K562 (cell line): ENCODE results near the gene TXLNA.

Experiments used
- CTCF ChIP-seq, 3 experiments: IDR thresholded peaks in 2 of 3; conservative IDR thresholded peaks in 1 of 3; 2 replicates each; pipeline ENCODE4 v1.5.1; 2011 to 2012; ENCODE audit warnings: low read length in 3 of 3, mild to moderate bottlenecking in 3 of 3, control low read depth in 2 of 3, improper control_type of control experiment in 1 of 3, inconsistent platforms in 1 of 3, low read depth in 1 of 3, mixed read lengths in 1 of 3, moderate library complexity in 1 of 3; ENCODE audit not compliant: insufficient read depth in 2 of 3
- EZH2 ChIP-seq: IDR thresholded peaks from 2 replicates; pipeline ENCODE4 v1.6.1; 2012; ENCODE audit warnings: low read depth, mild to moderate bottlenecking, inconsistent platforms, low read length, borderline replicate concordance
- MXI1 ChIP-seq: IDR thresholded peaks from 2 replicates; pipeline ENCODE4 v1.6.1; 2011; ENCODE audit warnings: low read depth, mild to moderate bottlenecking, improper control_type of control experiment, low read length
- SIN3A ChIP-seq, 2 experiments: fragments of 150-350 bp in 1 of 2; IDR thresholded peaks; 2 replicates each; pipeline ENCODE4 v1.6.1; 2011 to 2016; ENCODE audit warnings: borderline replicate concordance in 2 of 2, low read depth in 2 of 2, low read length in 2 of 2, mild to moderate bottlenecking in 2 of 2, moderate library complexity in 2 of 2; ENCODE audit not compliant: control insufficient read depth in 1 of 2
- THAP12 ChIP-seq: fragments of 250-450 bp; sonication (Bioruptor Pico); IDR thresholded peaks from 2 replicates; pipeline ENCODE4 v1.9.0; 2021; ENCODE audit warnings: mild to moderate bottlenecking, inconsistent platforms
- ZNF274 ChIP-seq: IDR thresholded peaks from 2 replicates; pipeline ENCODE4 v1.6.1; 2011; ENCODE audit warnings: low read depth, mild to moderate bottlenecking, low read length, moderate library complexity, borderline replicate concordance
- ZNF639 ChIP-seq, 2 experiments: fragments of 200-800 bp in 1 of 2; sonication (Bioruptor generic) in 1 of 2; sonication (generic) in 1 of 2; formaldehyde crosslinking in 1 of 2; IDR thresholded peaks in 1 of 2; conservative IDR thresholded peaks in 1 of 2; 2 replicates each; pipeline versions ENCODE4 v1.5.0 to v1.6.1; 2016 to 2020; ENCODE audit warnings: missing compliant biosample characterization in 1 of 2, missing genetic modification characterization in 1 of 2, missing genetic modification reagents in 1 of 2

DNA sequence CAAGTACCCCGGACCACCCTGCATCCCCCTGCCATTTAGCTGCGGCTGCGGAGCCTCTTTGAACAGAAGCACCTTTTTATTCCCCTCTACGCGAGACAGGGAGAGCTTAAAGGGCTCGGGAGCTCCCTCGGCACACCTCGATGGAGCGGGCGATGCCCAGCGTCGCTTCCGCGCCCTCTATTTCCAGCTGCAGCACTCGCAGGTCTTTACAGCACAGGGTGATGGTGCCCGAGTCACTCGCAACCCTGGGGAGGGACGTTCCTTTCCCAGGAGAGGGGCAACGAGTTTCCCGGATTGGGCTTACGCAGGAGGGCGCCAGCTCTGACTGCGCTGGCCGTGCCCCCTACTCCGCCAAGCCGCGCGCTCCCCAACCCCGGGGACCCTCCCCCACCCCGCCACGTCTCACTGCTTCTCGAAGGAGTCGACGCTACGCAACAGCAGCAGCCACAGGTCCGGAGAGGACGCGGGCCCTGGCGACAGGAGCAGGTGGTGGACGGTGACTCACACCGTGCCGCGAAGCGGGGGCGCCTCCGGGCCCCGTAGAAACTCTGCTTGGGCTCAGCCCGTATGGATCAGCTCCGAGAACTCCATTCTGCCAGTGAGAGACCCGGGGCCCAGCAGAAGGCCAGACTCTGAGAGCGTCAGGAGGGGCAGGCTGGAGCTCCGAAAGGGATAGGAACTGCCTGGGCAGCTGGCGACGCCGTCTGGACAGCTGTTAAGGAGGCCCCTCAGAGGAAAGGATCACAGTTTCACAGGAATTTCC is 61.7 kb downstream of the TXLNA start:
- no peak for TF ChIP-seq EZH2
- no peak for TF ChIP-seq THAP12 (CRISPR knock-in tag)
- TF ChIP-seq SIN3A (IDR thresholded peaks at IDR 0.05; ENCODE audit: borderline replicate concordance in 2 of 2, control insufficient read depth in 1 of 2, low read depth in 2 of 2, low read length in 2 of 2), result no peak
- no peak for TF ChIP-seq ZNF274
- no peak for TF ChIP-seq ZNF639 (CRISPR knock-in tag; conservative IDR thresholded peaks at IDR 0.05 in 1 of 2, IDR thresholded peaks at IDR 0.05 in 1 of 2)
- 0 out of 6 replicates have a peak, but pooled peaks of 1 of the 3 experiments have one; percentile 12 for TF ChIP-seq CTCF (IDR thresholded peaks at IDR 0.05 in 2 of 3, conservative IDR thresholded peaks at IDR 0.05 in 1 of 3; ENCODE audit: insufficient read depth in 2 of 3, low read depth in 1 of 3, low read length in 3 of 3)
- no peak for TF ChIP-seq MXI1
